GM18858 (cell line): Measurements from ENCODE around the gene HAS3.
"Not testable (repeated sequence)": the region's sequence is repeated elsewhere in the genome, so short reads cannot be mapped to it uniquely, and the experiment has no call there.

ENCODE experiments used
- ATAC-seq: cut with Tn5 transposase; IDR thresholded peaks from one replicate; pipeline ENCODE4 v1.9.1; 2021; ENCODE audit not compliant: unreplicated experiment

Gene HAS3

DNA sequence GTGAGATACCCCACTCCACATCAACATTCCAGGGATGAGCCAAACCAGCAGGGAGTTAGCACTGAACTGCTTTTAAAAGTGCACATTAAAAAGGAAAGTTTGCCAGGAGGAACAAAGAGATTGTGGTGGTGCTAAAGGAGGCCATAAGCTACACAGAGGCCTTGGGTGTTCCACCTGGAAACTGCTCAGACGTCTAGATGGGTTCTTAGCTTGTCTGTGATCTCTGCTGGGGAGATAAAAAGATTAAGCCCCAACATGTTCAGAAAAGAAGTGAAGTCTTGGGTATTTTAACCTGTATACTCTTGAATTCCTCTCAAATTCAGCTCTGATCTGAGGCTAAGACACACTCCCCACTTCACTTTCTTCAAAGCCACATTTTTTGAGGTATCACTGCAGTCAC lies 10.4 kb downstream of the HAS3 start:
- ATAC-seq: no peak

DNA sequence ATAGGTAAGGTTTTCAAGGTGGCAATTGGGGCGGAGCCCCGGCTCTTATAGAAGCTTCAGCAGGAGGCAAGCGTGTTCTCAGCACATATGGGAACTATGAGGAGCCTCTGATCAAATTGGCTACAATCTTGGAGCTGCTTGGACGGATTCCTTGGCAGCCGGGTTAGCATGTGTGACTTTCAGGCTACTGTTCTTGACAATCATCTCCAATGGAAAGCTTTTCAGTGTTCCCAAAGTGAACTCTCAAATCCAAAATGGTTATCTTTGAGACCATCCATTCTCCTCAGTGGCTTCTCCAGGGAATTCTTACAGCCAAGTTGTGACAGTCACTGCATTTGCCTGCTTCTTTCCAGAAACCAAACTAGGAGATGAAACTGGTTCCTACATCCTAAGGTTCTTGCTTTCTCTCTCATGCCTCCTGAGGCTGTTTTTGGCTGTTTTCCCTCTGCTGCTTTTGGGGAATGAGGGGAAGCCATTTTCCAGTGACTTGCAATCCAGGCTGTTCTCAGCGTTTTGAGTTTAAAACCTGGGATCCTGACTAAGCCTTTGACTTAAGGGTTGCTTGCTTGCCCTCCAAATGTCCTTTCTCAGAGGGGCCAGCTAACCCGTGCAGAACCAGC lies 10.9 kb downstream of the HAS3 start:
- ATAC-seq: no peak

DNA sequence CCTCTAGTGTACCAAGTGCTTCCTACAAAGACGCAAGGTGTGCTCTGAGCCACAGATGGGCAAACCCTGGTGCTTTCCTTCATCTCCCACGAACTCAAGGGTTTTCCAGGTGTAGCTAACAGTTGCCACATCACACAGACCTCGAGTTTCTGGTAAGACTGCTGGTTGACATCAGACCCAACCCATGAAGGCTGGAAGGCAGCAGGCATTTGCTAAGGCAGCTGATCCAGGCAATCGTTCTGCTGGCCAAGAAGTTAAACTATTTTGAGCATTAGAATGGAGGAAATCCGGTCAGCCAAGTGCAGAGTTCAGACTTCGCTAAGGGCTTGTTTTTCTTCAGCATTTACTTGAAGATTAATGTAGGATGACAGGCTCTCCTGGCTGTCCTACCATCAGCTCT lies 11.5 kb downstream of the HAS3 start:
- ATAC-seq: no peak

DNA sequence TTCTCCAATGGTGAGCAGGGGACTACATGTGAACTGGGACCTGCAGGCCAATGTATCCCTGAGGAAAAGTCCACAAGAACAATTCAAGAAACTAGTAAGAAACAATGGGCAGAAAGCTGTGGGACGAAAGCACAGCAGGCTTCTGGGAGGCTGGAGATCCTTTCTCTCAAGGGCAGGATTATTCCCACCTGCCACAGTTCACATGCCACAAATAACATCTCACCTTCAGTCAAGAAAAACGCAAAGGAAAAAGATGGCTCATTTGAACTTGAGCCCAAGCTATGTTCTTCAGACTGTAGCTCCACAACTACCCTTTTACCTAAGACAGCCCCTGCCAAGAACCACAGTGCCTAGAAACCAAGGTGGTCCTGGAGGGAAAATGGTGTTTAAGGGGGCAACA lies 13.0 kb downstream of the HAS3 start:
- no peak for ATAC-seq

DNA sequence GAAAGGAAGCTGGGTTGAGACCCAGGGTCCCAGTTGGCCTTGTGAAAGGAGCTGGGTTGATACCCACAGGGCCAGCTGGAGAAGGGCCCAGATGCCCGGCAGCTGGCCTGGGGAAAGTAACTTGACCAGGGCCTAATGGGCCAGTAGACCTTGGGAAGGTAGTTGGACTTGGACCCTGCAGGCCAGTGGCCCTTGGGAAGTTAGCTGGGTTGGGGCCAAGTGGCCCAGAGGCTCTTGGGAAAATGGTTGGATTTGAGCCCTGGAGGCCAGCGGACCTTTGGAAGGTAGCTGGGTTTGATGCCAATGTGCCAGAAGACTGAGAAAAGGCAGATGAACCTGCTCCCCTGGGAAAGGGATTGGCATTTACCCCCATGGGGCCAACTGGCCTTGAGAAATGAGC lies 13.5 kb downstream of the HAS3 start:
- ATAC-seq: no peak

DNA sequence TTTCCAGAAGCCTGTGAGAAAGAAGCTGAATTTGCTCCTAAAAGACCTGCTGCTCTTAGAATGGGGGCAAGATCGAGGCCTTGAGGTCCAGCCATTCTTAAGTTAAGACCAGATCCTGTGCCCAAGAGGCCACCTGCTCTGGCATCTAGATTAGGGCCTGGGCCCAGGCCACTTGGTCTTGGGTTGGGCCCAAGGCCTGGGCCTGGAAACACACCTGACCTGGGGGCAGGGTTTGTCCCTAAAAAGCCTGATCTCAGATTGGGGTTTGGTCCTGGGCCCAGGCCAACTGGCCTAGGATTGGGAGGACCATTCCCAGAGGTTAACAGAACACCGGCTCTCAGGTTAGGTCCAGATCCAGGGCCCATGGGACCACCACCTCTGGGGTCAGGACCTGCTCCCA lies 14.1 kb downstream of the HAS3 start:
- no peak for ATAC-seq

DNA sequence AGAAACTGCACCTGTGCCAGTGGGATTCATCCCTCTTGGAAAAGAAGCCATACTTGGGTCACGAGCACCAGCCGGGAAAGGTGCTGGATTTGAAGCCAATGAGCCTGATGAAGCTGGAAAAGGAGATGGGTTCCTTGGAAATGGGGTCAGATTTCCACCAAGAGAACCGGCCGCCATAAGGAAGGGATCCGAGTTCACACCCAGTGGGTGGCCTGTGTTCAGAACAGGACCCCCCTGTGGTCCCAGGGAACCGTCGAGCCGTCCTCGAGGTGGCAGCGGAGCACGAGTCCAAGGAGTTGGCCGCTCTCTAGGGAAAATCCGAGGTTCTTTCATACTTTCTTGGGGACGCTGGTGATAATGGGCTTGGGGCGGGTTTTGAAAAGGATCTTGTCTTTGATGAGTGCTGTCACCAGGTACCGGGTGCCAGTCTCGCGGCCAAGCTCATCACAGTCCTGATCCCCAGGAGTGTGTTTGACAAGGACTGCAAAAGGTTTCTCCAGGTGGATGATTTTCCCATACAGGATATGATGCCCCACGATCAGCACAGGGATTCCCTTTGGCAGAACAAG lies 14.7 kb downstream of the HAS3 start:
- no peak for ATAC-seq

DNA sequence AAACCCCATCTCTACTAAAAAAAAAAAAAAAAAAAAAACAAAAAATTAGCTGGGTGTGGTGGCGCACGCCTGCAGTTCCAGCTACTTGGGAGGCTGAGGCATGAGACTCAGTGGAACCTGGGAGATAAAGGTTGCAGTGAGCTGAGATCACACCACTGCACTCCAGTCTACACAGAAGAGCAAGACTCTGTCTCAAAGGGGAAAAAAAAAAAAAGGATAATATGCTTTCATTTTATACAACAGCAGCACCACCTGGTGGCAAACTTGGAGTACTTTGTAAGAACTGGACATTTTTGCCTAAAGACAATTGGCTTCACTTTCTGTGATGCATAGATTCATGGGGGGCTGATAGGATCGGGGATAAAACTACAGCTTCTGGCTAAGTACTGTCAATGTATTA lies 18.5 kb downstream of the HAS3 start:
- no peak for ATAC-seq

DNA sequence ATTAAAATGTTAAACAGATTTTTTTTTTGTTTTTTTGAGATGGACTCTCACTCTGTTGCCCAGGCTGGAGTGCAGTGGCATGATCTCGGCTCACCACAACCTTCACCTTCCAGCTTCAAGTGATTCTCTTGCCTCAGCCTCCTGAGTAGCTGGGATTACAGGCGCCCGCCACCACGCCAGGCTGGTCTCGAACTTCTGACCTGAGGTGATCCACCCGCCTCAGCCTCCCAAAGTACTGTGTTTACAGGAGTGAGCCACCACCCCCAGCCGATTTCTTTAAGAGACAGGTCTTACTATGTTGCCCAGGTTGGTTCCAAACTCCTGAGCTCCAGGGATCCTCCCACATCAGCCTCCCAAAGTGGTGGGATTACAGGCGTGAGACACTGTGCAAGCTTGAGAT lies 19.0 kb downstream of the HAS3 start:
- ATAC-seq: not testable (repeated sequence)

DNA sequence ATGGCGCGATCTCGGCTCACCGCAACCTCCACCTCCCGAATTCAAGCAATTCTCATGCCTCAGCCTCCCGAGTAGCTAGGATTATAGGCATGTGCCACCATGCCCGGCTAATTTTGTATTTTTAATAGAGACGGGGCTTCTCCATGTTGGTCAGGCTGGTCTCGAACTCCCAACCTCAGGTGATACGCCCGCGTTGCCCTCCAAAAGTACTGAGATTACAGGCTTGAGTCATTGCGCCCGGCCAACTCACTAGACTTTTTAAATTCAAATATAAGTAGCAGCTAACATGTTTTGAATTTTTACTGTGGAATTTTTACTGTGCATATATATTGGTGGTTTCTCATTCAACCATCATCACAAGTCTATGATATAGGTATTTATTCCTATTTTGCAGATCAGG lies 19.5 kb downstream of the HAS3 start:
- ATAC-seq: not testable (repeated sequence)

DNA sequence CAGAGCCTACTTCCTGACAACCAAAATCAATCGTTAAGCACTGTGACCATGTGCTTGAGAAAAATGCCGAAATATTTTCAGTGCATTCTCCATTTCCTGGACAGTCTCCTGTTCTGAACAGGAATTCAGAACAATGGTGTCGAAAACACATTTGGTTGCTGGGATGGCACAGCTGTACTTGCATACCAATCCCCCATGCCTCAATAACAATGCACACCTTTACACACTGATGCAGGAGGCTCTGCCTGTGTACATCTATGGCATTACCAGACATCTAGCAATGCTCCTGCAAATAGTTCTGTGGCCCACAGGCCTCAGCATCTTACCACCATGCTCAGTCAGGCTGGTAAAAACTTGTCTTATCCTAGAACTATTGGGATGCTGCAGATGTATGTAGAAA lies 20.8 kb downstream of the HAS3 start:
- ATAC-seq: no peak

DNA sequence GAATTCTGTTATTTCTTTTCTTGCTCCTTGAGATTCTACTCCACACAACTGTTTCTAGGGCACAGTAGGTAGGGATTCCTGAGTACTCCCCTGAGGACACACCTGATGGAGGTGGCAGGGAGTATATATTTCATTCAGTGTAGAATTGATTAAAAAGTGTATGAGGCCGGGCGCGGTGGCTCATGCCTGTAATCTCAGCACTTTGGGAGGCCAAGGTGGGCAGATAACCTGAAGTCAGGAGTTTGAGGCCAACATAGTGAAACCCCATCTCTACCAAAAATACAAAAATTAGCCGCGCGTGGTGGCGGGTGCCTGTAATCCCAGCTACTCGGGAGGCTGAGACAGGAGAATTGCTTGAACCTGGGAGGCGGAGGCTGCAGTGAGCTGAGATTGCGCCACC lies 21.3 kb downstream of the HAS3 start:
- ATAC-seq: not testable (repeated sequence)

DNA sequence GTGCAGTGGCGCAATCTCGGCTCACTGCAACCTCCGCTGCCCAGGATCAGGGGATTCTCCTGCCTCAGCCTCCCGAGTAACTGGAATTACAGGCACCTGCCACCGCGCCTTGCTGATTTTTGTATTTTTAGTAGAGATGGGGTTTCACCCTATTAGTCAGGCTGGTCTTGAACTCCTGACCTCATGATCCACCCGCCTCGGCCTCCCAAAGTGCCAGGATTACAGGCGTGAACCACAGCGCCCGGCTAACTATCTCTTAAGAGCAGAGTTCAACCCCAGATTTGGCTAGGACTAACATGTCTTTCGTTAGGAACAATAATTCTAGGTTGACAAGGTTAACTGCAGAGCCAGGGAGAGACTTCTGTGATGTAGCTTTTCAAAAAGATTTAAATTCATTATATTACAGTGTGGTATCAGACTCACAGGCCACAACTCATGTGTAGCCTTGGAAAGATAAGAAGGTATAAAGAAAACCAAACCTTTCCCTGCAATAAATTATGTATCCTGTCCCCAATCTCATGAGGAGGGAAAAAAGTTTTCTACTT lies 22.6 kb downstream of the HAS3 start:
- ATAC-seq: no peak

DNA sequence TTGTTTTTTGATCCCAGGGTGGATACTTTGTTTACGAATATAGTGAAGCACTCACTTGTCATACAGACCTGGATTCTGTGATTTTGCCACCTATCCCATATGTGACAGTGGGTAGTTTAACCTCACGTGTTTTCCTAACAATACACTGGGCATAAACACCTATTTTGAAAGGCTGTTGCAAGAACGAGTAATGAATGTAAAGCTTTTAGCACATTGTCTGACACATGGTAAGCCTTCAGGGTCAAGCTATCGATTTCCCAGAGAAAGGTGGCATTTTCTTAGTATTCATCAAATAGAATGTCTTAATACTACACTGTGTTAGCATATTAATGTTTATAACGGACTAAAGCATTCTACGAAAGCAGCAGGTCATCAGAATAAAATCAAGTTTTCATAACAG lies 25.0 kb downstream of the HAS3 start:
- ATAC-seq: no peak

DNA sequence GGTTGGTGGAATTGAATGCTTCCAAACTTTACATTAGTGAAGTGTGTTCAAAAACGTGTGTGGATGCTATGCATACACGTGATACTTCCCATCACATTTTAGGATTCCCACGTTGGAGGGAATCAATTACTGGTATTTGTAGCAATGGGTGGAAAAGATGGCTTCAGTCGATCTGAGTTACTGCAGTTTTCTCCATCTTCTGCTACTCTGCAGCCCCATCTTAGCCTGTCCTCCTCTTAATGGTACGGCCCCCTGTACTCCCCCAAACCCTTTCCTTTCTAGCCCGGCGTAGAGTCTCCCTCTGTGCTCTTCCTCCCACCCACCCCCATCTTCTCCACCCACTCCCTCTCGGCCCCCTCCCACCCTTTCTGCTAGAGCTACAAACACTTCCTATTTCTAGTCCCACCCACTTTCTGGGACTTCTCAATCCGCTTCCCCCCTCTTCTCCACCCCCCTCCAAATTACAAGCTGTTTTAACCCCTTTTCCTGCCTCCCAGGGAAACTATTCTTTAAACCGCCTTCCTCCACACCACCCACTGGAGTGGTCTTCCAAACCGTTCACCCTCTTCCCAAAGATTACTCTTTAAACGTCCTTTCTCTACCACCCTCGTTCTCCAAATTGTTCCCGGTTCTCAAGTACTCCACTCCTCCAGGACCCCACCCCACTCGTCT lies 25.9 kb downstream of the HAS3 start:
- ATAC-seq: no peak

DNA sequence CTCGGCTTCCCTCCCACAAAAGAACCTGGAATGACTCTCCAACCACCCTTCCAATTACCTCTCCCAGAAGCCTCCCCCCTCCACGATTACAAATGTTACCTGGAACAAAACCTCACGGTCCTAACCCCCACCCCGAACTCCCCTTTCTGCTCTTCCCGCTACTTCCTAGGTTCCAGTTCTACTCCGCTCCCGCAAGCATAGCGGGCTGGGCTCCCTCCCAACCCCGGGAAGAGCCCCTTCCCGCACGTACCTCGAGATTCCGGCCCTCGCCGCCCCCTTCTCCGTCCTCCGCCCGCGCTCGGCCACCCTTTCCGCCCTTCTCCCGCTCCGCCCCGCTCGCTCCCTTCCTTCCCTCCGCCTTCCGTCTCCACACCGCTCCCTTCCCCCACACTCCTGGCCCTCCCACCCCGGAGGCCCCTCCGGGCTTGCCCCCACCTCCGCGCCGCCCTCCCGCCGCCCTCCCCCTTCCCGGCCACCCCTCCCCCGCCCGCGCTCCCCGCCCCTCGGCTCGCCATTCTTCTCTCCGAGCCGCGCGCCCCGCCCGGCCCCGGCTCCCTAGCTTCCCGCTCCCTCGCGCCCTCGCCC lies 26.5 kb downstream of the HAS3 start:
- no peak for ATAC-seq

DNA sequence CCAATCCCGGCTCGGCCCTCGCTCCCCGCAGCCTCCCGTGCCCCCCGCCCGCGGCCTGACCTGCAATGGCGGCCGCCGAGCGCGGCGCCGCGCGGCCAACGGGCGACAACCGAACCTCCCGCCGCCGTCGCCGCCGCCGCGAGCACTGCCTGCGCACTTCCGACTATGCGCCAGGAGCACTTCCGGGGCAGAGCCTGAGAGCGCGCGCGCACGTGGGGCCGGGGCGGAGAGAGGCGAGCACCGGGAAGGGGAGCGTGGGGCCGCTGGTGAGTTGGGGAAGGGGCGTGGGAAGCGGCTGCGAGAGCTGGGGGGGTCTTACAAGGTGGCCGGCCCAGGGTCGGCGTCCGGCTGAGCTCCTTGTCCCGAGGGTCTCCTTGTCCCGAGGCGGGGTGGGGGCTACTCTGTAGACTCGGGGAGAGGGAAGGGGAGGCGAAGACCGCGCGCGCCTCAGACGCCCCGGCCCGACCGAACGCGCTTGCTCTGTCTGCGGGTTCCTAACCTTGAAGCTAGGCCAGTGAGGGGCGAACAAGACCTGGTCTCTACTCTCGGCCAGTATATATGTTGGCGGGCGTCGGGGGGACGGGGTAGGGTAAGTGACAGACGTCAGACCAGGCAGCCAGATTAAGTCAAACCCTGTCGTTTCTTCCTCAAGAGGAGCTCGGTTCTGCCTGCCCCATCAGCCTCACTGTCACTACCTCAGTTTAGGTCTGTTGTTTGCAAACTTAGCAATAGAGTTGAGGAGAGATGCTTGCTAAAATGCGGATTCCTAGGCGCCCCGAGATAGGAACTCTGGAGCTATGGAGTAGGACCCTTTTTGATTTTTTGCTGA lies 27.2 kb downstream of the HAS3 start, which contains the start of the genes CHTF8 and UTP4:
CHTF8 (minus strand) TSS at position 165 of the 829 bp plus-strand sequence. CDS start 11,130 bp downstream, outside the sequence.
UTP4 (plus strand) TSS at position 226 of the 829 bp plus-strand sequence. CDS start 811 bp downstream, outside the sequence.
- no peak for ATAC-seq

DNA sequence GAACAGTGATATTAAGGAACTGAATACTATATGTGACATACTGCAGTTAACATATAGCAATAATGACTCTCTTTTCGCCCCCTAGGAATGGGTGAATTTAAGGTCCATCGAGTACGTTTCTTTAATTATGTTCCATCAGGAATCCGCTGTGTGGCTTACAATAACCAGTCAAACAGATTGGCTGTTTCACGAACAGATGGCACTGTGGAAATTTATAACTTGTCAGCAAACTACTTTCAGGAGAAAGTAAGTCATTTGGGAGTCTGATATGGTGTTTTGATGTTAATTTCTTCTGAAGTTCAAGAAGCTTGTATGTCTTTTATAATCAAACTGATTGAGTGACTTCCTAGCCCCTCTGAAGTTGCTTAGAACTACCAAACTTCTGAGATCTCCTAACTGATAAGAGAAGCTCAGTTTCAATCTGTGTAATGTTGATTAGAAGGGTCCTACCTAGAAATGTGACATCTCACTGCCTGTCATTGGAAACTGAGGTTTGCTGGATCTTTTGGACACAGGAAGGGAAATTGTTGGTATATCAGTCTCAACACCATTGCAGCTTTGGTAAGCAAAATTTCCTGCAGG lies 28.0 kb downstream of the HAS3 start:
- no peak for ATAC-seq

DNA sequence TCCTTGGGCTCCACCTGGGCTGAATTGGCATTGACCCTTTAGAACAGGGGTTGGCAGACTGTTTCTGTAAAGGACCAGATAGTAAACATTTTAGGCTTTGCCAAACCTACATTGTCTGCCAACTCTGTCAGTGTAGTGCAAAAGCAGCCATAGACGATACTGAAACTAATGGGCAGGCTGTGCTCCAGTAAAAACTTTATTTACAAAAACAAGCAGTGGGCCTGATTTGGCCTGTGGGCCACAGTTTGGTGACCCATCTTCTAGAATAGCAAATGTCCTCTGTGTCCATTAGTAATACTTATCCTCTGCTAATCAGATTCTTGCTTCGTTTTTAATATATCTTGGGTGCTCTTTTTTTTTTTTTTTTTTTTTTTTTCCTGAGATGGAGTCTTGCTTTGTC lies 33.2 kb downstream of the HAS3 start:
- no peak for ATAC-seq

DNA sequence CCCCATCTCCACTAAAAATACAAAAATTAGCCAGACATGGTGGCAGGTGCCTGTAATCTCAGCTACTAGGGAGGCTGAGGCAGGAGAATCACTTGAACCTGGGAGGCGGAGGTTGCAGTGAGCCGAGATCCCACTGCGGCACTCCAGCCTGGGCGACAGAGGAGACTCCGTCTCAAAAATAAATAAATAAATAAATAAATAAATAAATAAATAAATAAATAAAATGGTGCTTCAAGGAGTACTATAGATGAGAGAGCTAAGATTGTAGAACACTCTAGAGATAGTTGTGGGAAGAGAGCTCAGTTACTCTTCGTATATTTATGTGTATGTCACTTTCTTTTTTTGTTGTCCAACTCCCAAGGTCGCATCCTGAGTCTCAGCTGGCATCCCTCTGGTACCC lies 34.0 kb downstream of the HAS3 start:
- ATAC-seq: not testable (repeated sequence)

DNA sequence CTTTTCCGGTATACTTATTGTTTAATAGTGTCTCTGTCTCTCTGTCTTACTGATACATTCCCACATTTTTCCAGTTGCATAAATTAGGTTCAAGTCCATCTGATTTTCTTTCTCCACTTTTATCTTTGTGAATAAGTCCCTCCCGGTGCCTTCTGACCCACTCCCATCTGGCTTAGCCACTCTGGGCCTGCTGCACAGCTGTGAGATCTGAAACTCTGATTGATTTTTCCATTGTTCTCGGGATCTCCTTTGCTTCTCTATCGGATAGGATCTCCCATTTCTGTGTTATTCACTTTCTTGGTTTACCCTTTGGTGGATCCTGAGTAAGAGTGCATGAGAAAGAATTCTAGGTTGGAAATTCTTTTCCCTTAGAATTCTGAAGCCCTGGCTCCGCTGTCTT lies 35.6 kb downstream of the HAS3 start:
- no peak for ATAC-seq
